WI38 (cell line): ENCODE data around the gene QSOX2.

Source experiments
- H3K4me3 ChIP-seq: 2 replicates; pipeline ENCODE4 v1.5.1; 2011; ENCODE audit warnings: low read depth, mild to moderate bottlenecking, control low read depth, low read length
- TF ChIP-seq, protein P1 (sequence below): IDR thresholded peaks from 2 replicates; pipeline ENCODE4 v1.5.1; 2012; ENCODE audit warnings: low read depth, mild to moderate bottlenecking, control low read depth, low read length

Gene QSOX2

DNA sequence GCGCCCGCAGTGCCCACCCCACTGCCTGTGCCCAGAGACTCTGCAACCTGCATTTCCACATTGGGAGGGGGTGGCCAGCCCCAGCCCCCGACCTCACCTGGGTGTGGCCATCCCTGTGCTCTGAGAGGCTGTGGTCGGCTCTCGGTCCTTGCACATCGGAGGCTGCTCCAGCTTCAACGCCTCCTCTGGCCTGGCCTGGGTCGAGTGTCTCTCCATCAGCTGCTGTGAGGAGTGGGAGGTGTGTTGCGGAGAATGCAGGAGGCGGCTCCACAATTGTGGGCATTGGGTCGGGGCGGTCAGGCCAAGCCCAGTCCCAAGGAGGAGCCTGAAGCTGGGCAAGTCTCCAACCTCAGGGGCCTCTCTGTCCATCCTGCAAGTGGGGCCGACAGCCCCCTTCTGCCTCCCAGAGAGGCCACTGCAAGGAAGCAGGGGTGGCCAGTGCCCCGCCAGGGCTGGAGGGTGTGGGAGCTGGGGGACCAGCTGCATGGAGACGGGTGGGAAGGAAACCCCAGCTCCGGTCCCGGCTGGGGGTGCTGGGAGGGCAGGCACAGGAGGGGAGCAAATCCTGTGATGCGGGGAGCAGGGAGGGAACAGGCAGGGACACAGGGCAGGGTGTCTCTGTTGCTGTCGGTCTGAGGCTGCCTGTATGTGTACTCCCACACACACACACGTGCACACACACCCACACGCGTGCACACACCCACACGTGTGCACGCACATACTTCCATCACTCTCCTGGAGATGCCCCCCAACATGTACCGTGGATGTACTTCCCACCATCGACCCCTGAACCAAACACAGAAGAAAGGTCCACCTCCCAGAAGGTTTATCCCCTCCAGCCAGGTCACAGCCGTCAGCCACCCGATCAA lies 29.4 kb upstream of the QSOX2 start:
- TF ChIP-seq, protein P1, sequence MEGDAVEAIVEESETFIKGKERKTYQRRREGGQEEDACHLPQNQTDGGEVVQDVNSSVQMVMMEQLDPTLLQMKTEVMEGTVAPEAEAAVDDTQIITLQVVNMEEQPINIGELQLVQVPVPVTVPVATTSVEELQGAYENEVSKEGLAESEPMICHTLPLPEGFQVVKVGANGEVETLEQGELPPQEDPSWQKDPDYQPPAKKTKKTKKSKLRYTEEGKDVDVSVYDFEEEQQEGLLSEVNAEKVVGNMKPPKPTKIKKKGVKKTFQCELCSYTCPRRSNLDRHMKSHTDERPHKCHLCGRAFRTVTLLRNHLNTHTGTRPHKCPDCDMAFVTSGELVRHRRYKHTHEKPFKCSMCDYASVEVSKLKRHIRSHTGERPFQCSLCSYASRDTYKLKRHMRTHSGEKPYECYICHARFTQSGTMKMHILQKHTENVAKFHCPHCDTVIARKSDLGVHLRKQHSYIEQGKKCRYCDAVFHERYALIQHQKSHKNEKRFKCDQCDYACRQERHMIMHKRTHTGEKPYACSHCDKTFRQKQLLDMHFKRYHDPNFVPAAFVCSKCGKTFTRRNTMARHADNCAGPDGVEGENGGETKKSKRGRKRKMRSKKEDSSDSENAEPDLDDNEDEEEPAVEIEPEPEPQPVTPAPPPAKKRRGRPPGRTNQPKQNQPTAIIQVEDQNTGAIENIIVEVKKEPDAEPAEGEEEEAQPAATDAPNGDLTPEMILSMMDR, result no peak
- H3K4me3 ChIP-seq, result no peak overlapping the region

DNA sequence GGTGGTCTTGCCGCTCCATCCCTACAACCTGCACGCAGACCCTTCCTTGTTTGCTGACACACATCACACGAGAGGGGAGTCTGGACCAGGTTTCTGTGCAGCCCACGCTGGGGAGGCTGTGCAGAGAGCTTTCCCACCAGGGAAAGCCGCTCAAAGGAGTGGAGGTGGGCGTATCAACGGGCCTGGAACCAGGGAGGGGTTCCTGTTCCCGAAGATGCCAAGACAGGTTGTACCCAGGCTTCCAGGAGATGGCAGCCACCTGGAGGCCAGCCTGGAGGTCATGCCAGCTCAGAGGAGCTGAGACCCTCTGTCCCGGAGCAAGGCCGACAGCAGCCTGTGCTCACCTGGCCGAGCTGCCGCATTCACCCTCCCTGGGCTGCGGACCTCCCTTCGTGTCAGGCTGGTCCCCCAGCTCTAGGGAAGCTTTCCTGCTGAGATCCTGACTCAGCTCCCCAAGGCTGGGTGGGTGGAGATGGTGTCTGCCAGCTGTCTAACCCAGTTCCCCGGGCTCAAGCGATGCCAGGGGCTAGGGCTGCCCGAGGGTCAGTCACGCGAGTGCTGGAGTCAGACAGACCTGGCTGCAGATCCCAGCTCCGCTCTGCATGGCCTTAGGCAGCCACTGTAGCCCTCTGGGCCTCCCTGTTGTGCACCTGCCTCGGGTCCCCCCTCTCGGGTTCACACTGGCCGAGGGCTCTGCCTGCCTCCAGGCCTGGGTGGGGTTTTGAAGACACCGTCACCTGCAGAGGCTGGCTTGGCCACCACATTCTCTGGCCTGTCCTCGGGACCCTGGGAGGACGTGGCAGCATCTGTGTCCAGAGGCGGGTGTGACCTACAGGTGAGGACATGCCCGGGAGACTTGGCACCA lies 28.5 kb upstream of the QSOX2 start:
- TF ChIP-seq, protein P1, result no peak
- no peak overlapping the region for H3K4me3 ChIP-seq

DNA sequence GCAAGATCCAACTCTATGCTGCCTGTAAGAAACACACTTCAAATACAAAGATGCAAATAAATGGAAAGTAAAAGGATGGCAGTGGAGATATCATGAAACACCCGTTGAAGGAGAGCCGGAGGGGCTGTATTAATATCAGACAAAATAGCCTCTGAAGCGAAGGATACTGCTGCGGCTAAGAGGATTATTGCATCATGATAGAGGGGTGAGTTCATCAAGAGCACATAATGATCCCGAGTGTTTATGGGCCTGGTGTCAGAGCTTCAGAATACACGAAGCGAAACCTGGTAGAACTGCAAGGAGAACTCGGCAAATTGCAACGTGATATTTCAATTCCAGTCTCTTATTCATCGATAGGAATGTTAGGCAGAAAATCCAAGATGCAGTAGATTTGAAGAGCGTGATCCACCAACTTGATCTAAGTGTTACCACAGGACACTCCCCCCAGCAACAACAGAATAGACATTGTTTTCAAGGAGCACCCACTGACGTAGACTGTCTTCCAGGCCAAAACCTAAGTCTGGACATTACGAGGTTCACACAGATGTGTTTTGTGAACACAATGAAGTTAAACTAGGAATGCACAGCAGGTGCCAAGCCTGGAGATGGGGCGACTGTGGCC lies 27.7 kb upstream of the QSOX2 start:
- TF ChIP-seq, protein P1, result no peak

DNA sequence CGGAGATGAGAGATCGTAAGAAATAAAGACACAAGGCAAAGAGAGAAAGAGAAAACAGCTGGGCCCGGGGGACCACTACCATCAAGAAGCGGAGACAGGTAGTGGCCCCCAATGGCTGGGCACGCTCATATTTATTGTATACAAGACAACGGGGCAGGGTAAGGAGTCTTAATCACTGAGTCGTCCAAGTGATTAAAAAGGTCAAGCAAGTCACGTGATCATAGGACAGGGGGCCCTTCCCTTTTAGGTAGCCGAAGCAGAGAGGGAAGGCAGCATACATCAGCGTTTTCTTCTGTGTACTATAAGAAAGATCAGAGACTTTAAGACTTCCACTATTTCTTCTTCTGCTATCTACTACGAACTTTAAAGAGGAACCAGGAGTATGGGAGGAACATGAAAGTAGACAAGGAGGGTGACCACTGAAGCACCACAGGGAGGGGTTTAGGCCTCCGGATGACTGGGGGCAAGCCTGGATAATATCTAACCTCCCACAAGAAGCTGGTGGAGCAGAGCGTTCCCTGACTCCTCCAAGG lies 24.6 kb upstream of the QSOX2 start:
- no peak overlapping the region for H3K4me3 ChIP-seq
- TF ChIP-seq, protein P1, result no peak

More for the DNA sequence above, 27.7 kb upstream of the QSOX2 start:
- H3K4me3 ChIP-seq, result no peak overlapping the region

DNA sequence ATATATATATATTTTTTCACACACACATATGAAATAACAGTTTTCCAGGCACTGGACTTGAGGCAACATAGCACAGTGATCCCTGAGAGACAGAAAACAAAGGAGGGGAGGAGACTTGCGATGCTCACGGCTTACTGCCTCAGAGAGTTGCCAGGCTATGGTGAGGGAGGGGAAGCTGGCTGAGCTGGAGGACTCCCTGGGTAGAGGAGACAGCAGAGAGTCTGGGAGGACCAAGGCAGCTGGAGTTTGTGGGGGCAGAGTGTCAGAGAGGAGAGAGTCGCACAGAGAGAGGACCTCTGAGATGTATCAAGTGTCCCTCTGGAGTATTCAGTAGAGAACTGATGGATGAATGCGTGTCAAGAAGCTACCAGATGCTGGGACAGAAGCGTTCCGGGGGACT lies 23.1 kb upstream of the QSOX2 start:
- no peak overlapping the region for H3K4me3 ChIP-seq

DNA sequence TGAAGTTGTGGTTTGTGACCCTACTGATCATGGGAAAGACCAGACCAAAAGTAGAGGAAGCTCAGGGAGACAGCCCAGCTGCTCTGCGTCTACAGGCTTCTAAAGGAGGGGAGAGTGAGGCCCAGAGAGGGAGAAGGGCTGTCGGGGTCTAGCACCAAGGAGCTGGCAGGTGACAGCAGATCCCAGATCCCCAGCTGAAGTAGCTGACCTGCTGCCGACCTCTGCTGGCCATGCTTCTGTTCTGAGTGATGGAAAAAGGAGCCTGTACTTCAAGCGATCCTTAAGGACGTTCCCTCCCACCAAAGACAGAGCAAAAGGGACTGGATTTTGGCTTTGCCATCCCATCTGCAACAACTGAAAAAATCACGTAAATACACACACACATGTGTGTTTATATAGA lies 22.7 kb upstream of the QSOX2 start:
- no peak overlapping the region for H3K4me3 ChIP-seq
- TF ChIP-seq, protein P1, result no peak

More for the DNA sequence above, 23.1 kb upstream of the QSOX2 start:
- TF ChIP-seq, protein P1, result no peak
